ENCODE data around the gene A4GALT. TPM values are rescaled to one million over a fixed set of nuclear protein-coding genes. Genes with fewer than 3 reads are reported as not detected.

A4GALT gene
- total and polyA plus RNA-seq, 2 of the 13 experiments (the other 11 are each of a cell fraction or from before 2014, with no cell fraction given): 0.09 to 1.1 TPM

DNA sequence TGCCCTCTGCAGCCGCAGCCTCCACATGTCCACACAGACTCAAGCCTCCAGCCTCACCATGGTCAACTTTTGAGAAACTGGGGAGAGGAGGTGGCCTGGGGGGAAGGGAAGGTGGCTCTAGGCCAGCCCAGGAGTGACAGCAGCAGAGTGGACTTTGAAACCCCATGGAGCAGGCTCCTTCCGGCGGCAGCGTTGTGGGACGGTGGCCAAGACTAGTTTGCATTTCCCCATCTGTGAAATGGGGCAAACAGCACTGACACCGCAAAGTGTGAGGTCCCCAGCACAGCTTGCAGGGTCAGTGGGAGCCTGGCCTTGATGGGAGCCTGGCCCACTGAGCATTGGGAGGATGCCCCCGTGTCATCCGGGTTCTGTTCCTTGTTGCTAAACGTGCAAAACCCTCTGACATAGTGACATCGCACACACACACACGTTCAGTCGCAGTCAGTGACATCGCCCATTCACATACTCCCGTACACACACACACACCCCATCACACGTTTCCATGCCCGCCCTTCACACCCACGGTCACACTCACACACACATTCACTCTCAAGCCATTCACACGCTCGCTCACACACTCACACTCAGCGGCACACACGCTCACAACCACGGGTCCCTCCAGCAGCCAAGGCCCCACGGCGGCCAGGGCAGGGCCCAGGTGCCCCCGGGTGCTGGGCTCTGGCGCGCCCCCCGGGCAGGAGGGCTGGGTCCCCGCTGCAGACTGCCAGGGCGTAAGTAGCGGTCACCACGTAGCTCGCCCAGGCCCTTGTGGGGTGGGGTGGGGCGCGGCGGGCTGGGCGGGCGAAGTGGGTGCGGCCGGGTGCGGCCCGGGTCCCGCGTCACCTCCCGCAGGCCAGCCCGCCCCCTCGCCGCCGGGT is 72.1 kb downstream of the A4GALT start (continued):
- TF ChIP-seq ZNF121 (CRISPR knock-in tag; IDR thresholded peaks at IDR 0.05): peak; percentile 88
- TF ChIP-seq, protein P1, sequence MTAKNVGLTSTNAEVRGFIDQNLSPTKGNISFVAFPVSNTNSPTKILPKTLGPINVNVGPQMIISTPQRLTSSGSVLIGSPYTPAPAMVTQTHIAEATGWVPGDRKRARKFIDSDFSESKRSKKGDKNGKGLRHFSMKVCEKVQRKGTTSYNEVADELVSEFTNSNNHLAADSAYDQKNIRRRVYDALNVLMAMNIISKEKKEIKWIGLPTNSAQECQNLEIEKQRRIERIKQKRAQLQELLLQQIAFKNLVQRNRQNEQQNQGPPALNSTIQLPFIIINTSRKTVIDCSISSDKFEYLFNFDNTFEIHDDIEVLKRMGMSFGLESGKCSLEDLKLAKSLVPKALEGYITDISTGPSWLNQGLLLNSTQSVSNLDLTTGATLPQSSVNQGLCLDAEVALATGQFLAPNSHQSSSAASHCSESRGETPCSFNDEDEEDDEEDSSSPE (CRISPR knock-in tag; IDR thresholded peaks at IDR 0.05): peak; percentile 47
- peak; percentile 58; the same call in 1 of the 2 replicates for TF ChIP-seq YEATS2 (CRISPR knock-in tag; IDR thresholded peaks at IDR 0.05; ENCODE audit: borderline replicate concordance)
- TF ChIP-seq ZFX (CRISPR knock-in tag; IDR thresholded peaks at IDR 0.05; ENCODE audit: low read depth): peak; percentile 78
- TF ChIP-seq STAG1 (CRISPR knock-in tag; IDR thresholded peaks at IDR 0.05): 0 out of 2 replicates have a peak, but pooled peaks have one; percentile 11
- TF ChIP-seq, protein P2, sequence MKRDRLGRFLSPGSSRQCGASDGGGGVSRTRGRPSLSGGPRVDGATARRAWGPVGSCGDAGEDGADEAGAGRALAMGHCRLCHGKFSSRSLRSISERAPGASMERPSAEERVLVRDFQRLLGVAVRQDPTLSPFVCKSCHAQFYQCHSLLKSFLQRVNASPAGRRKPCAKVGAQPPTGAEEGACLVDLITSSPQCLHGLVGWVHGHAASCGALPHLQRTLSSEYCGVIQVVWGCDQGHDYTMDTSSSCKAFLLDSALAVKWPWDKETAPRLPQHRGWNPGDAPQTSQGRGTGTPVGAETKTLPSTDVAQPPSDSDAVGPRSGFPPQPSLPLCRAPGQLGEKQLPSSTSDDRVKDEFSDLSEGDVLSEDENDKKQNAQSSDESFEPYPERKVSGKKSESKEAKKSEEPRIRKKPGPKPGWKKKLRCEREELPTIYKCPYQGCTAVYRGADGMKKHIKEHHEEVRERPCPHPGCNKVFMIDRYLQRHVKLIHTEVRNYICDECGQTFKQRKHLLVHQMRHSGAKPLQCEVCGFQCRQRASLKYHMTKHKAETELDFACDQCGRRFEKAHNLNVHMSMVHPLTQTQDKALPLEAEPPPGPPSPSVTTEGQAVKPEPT (CRISPR knock-in tag; IDR thresholded peaks at IDR 0.05; ENCODE audit: low read depth): no peak
- TF ChIP-seq, protein P3, sequence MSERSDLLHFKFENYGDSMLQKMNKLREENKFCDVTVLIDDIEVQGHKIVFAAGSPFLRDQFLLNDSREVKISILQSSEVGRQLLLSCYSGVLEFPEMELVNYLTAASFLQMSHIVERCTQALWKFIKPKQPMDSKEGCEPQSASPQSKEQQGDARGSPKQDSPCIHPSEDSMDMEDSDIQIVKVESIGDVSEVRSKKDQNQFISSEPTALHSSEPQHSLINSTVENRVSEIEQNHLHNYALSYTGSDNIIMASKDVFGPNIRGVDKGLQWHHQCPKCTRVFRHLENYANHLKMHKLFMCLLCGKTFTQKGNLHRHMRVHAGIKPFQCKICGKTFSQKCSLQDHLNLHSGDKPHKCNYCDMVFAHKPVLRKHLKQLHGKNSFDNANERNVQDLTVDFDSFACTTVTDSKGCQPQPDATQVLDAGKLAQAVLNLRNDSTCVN (CRISPR knock-in tag; IDR thresholded peaks at IDR 0.05; ENCODE audit: borderline replicate concordance): peak; percentile 73
- peak; percentile 81; the same call in 1 of the 2 replicates for TF ChIP-seq ZNF558 (CRISPR knock-in tag; IDR thresholded peaks at IDR 0.05; ENCODE audit: borderline replicate concordance)
- peak; percentile 78 for TF ChIP-seq SALL2 (CRISPR knock-in tag; IDR thresholded peaks at IDR 0.05)
- peak; percentile 65 for TF ChIP-seq RBM39 (IDR thresholded peaks at IDR 0.05; ENCODE audit: low read depth, low read length, poor library complexity, severe bottlenecking)
- TF ChIP-seq, protein P4, sequence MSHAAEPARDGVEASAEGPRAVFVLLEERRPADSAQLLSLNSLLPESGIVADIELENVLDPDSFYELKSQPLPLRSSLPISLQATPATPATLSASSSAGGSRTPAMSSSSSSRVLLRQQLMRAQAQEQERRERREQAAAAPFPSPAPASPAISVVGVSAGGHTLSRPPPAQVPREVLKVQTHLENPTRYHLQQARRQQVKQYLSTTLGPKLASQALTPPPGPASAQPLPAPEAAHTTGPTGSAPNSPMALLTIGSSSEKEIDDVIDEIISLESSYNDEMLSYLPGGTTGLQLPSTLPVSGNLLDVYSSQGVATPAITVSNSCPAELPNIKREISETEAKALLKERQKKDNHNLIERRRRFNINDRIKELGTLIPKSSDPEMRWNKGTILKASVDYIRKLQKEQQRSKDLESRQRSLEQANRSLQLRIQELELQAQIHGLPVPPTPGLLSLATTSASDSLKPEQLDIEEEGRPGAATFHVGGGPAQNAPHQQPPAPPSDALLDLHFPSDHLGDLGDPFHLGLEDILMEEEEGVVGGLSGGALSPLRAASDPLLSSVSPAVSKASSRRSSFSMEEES (CRISPR knock-in tag; IDR thresholded peaks at IDR 0.05): 0 out of 2 replicates have a peak, but pooled peaks have one; percentile 40
- TF ChIP-seq, protein P5, sequence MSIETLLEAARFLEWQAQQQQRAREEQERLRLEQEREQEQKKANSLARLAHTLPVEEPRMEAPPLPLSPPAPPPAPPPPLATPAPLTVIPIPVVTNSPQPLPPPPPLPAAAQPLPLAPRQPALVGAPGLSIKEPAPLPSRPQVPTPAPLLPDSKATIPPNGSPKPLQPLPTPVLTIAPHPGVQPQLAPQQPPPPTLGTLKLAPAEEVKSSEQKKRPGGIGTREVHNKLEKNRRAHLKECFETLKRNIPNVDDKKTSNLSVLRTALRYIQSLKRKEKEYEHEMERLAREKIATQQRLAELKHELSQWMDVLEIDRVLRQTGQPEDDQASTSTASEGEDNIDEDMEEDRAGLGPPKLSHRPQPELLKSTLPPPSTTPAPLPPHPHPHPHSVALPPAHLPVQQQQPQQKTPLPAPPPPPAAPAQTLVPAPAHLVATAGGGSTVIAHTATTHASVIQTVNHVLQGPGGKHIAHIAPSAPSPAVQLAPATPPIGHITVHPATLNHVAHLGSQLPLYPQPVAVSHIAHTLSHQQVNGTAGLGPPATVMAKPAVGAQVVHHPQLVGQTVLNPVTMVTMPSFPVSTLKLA (IDR thresholded peaks at IDR 0.05): peak; percentile 39; the same call in 1 of the 2 replicates
- TF ChIP-seq, protein P6, sequence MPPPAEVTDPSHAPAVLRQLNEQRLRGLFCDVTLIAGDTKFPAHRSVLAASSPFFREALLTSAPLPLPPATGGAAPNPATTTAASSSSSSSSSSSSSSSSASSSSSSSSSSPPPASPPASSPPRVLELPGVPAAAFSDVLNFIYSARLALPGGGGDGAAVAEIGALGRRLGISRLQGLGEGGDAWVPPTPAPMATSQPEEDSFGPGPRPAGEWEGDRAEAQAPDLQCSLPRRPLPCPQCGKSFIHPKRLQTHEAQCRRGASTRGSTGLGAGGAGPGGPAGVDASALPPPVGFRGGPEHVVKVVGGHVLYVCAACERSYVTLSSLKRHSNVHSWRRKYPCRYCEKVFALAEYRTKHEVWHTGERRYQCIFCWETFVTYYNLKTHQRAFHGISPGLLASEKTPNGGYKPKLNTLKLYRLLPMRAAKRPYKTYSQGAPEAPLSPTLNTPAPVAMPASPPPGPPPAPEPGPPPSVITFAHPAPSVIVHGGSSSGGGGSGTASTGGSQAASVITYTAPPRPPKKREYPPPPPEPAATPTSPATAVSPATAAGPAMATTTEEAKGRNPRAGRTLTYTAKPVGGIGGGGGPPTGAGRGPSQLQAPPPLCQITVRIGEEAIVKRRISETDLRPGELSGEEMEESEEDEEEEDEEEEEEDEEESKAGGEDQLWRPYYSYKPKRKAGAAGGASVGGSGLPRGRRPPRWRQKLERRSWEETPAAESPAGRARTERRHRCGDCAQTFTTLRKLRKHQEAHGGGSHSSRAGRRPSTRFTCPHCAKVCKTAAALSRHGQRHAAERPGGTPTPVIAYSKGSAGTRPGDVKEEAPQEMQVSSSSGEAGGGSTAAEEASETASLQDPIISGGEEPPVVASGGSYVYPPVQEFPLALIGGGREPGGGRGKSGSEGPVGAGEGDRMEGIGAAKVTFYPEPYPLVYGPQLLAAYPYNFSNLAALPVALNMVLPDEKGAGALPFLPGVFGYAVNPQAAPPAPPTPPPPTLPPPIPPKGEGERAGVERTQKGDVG (CRISPR knock-in tag; IDR thresholded peaks at IDR 0.05; ENCODE audit: borderline replicate concordance): peak; percentile 55; the same call in 1 of the 2 replicates
- TF ChIP-seq ZC3H4 (CRISPR knock-in tag; IDR thresholded peaks at IDR 0.05; ENCODE audit: borderline replicate concordance): no peak; the same call in 1 of the 2 replicates
- TF ChIP-seq KDM2A (CRISPR knock-in tag; IDR thresholded peaks at IDR 0.05; ENCODE audit: borderline replicate concordance, low read depth): peak; percentile 66
- no peak for TF ChIP-seq FLYWCH1 (CRISPR knock-in tag; IDR thresholded peaks at IDR 0.05)

All from HepG2 (cell line).